SKM-1 treated with dmso at 0.1 percent for 144 hours (cell line): Measurements from ENCODE around the gene VIPR2.
"Not testable (repeated sequence)": the region's sequence is repeated elsewhere in the genome, so short reads cannot be mapped to it uniquely, and the experiment has no call there.

ENCODE experiments used
- DNase-seq: peaks from one replicate; lab custom pipeline; 2025; ENCODE audit not compliant: unreplicated experiment; lab: John Stamatoyannopoulos, UW

The VIPR2 gene

GRCh38 chr7:159140170-159140910, 4.3 kb downstream of the VIPR2 start:
- DNase-seq = no peak

GRCh38 chr7:159139639-159140038, 5.0 kb downstream of the VIPR2 start:
- DNase-seq = no peak

- no peak for DNase-seq
Measured at GRCh38 chr7:159139202-159139601, 5.5 kb downstream of the VIPR2 start.

- DNase-seq = no peak
Measured at GRCh38 chr7:159138508-159138907, 6.2 kb downstream of the VIPR2 start.

- DNase-seq = no peak
Measured at GRCh38 chr7:159137906-159138305, 6.8 kb downstream of the VIPR2 start.

GRCh38 chr7:159136846-159137245, 7.8 kb downstream of the VIPR2 start:
- DNase-seq = no peak

GRCh38 chr7:159136442-159136841, 8.2 kb downstream of the VIPR2 start:
- DNase-seq = no peak

GRCh38 chr7:159136013-159136412, 8.7 kb downstream of the VIPR2 start:
- DNase-seq = no peak

GRCh38 chr7:159132670-159133443, 11.8 kb downstream of the VIPR2 start:
- not testable (repeated sequence) for DNase-seq

GRCh38 chr7:159130820-159131219, 13.8 kb downstream of the VIPR2 start:
- DNase-seq = no peak

- DNase-seq = no peak
Measured at GRCh38 chr7:159130199-159130775, 14.4 kb downstream of the VIPR2 start.

- no peak for DNase-seq
Measured at GRCh38 chr7:159128767-159129166, 15.9 kb downstream of the VIPR2 start.

- no peak for DNase-seq
Measured at GRCh38 chr7:159127691-159128642, 16.7 kb downstream of the VIPR2 start.

GRCh38 chr7:159126311-159127260, 18.1 kb downstream of the VIPR2 start:
- DNase-seq = no peak

- no peak for DNase-seq
Measured at GRCh38 chr7:159125955-159126270, 18.8 kb downstream of the VIPR2 start.

- DNase-seq = no peak
Measured at GRCh38 chr7:159125104-159125954, 19.3 kb downstream of the VIPR2 start.

- not testable (repeated sequence) for DNase-seq
Measured at GRCh38 chr7:159123793-159124192, 20.9 kb downstream of the VIPR2 start.

- DNase-seq = not testable (repeated sequence)
Measured at GRCh38 chr7:159123294-159123693, 21.4 kb downstream of the VIPR2 start.

GRCh38 chr7:159122276-159122675, 22.4 kb downstream of the VIPR2 start:
- DNase-seq = no peak
